Transverse colon (tissue), 4 donors: Measurements from ENCODE around the gene IKZF1. TPM values are rescaled to one million over a fixed set of nuclear protein-coding genes. Genes with fewer than 3 reads are reported as not detected.

Experiments used
- DNase-seq: peaks from one replicate; pipeline ENCODE4 v3.0.0-alpha.2; 2019
- H3K27ac ChIP-seq, 4 donors: fragments of 200-600 bp; sonication (generic); 2 replicates each; pipeline ENCODE4 v1.5.1; 2016 to 2018; ENCODE audit warnings: inconsistent platforms in 4 of 4
- H3K27me3 ChIP-seq: fragments of 200-600 bp; sonication (generic); 2 replicates; pipeline ENCODE4 v1.5.1; 2017; ENCODE audit warnings: inconsistent platforms
- H3K36me3 ChIP-seq, 4 donors: fragments of 200-600 bp; sonication (generic); 2 replicates each; pipeline ENCODE4 v1.5.1; 2017 to 2019; ENCODE audit warnings: inconsistent platforms in 4 of 4
- H3K4me1 ChIP-seq, 4 donors: fragments of 200-600 bp; sonication (generic); 2 replicates each; pipeline ENCODE4 v1.5.1; 2017 to 2020; ENCODE audit warnings: inconsistent platforms in 4 of 4
- H3K4me3 ChIP-seq, 4 donors: fragments of 200-600 bp; sonication (generic); 1 replicate in 1 of 4; 2 replicates in 3 of 4; pipeline versions ENCODE4 v1.5.1 to v1.6.1; 2017 to 2019; ENCODE audit warnings: inconsistent platforms in 4 of 4
- H3K9me3 ChIP-seq, 2 donors: fragments of 200-600 bp; sonication (generic); 2 replicates each; pipeline ENCODE4 v1.5.1; 2017 to 2019; ENCODE audit warnings: inconsistent platforms in 2 of 2
- EP300 ChIP-seq: sonication (generic); formaldehyde crosslinking; IDR thresholded peaks from one replicate; pipeline ENCODE4 v1.6.1; 2017; ENCODE audit warnings: antibody characterized with exemption, low read depth
- POLR2A ChIP-seq: fragments of 450-650 bp; IDR thresholded peaks from one replicate; pipeline ENCODE4 v1.6.1; 2016; ENCODE audit warnings: antibody characterized with exemption, mild to moderate bottlenecking, moderate library complexity
- POLR2AphosphoS5 ChIP-seq, 3 donors: sonication (generic); formaldehyde crosslinking; IDR thresholded peaks; one replicate each; pipeline ENCODE4 v1.6.1; 2016; ENCODE audit warnings: antibody characterized with exemption in 3 of 3
- WGBS, 2 donors: methylation state at CpG; one replicate each; pipeline ENCODE4 v1.1.5; 2018; ENCODE audit warnings: low coverage in 1 of 2; 5-methylcytosine and 5-hydroxymethylcytosine counted together
- in situ Hi-C, 4 donors: fragments of 200-750 bp; cut with MboI; loops; one replicate each; pipeline versions ENCODE4 v1.15.0 to v1.15.1; 2017; ENCODE audit warnings: low sequenced_read_pairs in 3 of 4, low pct_ligation_motif_present in 1 of 4, low pct_unique_long_range_greater_than_20kb in 1 of 4
- intact Hi-C: fragments of 100-400 bp; cut with DNase I; formaldehyde crosslinking; loops from one replicate; pipeline ENCODE4 v1.15.1; 2023; ENCODE audit warnings: low total_unique reads
- total RNA-seq, 4 donors: library from RNA; depleted of rRNA; stranded (reverse); fragments of >200 nt; gene quantifications; one replicate each; pipeline ENCODE4 v1.1.0, GENCODE V29; 2016
- TF ChIP-seq, protein P1 (sequence below), 5 experiments: fragments of 200-600 bp in 3 of 5; fragments of 450-650 bp in 2 of 5; sonication (generic) in 3 of 5; IDR thresholded peaks; 1 replicate in 2 of 5; 2 replicates in 3 of 5; pipeline ENCODE4 v1.5.1; 2016 to 2017; ENCODE audit warnings: antibody characterized with exemption in 5 of 5, inconsistent platforms in 3 of 5, mild to moderate bottlenecking in 2 of 5, moderate library complexity in 1 of 5

The IKZF1 gene
- total RNA-seq, 4 donors from 2014 or later, result 9.2 to 116 (median 29.1) TPM

GRCh38 chr7:50387351-50387750 is 82.8 kb downstream of the IKZF1 start:
- intact Hi-C loops, result no loop called here
- no peaks in the 10 kb centered on the region for H3K27me3 ChIP-seq
- no peaks in the 10 kb centered on the region for H3K9me3 ChIP-seq
- TF ChIP-seq POLR2AphosphoS5 (IDR thresholded peaks at IDR 0.05), result no peak
- TF ChIP-seq EP300, result no peak
- TF ChIP-seq, protein P1, sequence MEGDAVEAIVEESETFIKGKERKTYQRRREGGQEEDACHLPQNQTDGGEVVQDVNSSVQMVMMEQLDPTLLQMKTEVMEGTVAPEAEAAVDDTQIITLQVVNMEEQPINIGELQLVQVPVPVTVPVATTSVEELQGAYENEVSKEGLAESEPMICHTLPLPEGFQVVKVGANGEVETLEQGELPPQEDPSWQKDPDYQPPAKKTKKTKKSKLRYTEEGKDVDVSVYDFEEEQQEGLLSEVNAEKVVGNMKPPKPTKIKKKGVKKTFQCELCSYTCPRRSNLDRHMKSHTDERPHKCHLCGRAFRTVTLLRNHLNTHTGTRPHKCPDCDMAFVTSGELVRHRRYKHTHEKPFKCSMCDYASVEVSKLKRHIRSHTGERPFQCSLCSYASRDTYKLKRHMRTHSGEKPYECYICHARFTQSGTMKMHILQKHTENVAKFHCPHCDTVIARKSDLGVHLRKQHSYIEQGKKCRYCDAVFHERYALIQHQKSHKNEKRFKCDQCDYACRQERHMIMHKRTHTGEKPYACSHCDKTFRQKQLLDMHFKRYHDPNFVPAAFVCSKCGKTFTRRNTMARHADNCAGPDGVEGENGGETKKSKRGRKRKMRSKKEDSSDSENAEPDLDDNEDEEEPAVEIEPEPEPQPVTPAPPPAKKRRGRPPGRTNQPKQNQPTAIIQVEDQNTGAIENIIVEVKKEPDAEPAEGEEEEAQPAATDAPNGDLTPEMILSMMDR (IDR thresholded peaks at IDR 0.05), result no peak
- no peak for TF ChIP-seq POLR2A
- H3K4me3 ChIP-seq, result no peak overlapping the region
- DNase-seq, result no peak
- no peaks in the 10 kb centered on the region for H3K4me1 ChIP-seq
- WGBS, 2 donors, result 79 to 83% methylated on average over 2 to 9 of the region's 11 CpGs
- in situ Hi-C loops, result no loop called here
- no peak overlapping the region for H3K27ac ChIP-seq
- no peaks in the 10 kb centered on the region for H3K36me3 ChIP-seq

DNA sequence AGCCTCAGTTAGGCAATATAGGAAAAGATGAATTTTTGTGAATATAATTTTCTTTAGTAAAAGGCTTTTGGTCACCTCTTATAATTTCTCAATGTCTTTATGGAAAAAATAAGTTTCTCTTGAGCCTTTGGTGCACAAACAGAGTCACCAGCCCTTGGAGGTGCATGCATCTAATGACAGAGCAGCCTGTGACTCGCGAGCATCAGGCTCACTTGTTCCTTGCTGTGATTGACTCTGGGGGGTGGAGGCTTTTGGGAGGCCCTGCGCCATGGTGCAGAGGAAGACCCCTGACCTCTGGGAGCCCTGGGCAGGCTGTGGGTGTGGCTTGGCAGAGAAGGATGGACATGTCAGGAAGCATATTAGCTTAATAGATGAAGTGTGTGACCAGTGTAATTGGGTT is 85.4 kb downstream of the IKZF1 start:
- TF ChIP-seq, protein P1 (IDR thresholded peaks at IDR 0.05), result no peak
- TF ChIP-seq POLR2A, result no peak
- TF ChIP-seq POLR2AphosphoS5 (IDR thresholded peaks at IDR 0.05), result no peak
- no peak for TF ChIP-seq EP300
- 80% methylated on average over 3 of the region's 3 CpGs; no CpG with 5 or more reads in 1 of the 2 donors for WGBS, 2 donors
- Histone ChIP-seq H3K4me3 (no peak overlapping the region), H3K36me3 (no peaks in the 10 kb centered on the region), H3K9me3 (no peaks in the 10 kb centered on the region), H3K27me3 (no peaks in the 10 kb centered on the region), H3K27ac (no peak overlapping the region), H3K4me1 (no peaks in the 10 kb centered on the region)
- intact Hi-C loops (no loop called here), in situ Hi-C loops (no loop called here)
- no peak for DNase-seq

DNA sequence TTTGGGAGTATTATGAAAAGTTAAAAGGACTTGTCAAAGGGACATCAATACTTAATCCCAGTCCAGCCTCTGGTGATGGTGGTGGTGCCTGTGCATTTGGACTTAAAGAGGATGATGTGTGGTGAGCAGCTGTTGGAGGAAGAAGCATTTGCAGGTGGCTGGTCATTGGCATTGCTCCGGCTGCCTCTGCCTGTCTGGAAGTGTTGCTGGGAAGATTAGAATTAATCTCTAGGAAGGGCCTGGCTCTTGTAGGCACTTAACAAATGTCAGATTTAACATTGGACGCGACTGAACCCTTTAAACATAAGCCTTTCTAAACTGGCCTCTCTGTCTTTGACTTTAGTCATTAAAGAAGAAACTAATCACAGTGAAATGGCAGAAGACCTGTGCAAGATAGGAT is 86.9 kb downstream of the IKZF1 start:
- Histone ChIP-seq H3K36me3 (no peaks in the 10 kb centered on the region), H3K4me3 (no peak overlapping the region), H3K27me3 (no peaks in the 10 kb centered on the region), H3K4me1 (peaks cover 0 to 7% (median 0%) of the 10 kb centered on the region in 4 donors), H3K9me3 (no peaks in the 10 kb centered on the region), H3K27ac (no peak overlapping the region)
- in situ Hi-C loops, result no loop called here
- intact Hi-C loops, result no loop called here
- TF ChIP-seq EP300 (no peak), POLR2A (no peak), POLR2AphosphoS5 (IDR thresholded peaks at IDR 0.05) (no peak)
- TF ChIP-seq, protein P1 (IDR thresholded peaks at IDR 0.05), result no peak
- DNase-seq, result no peak
- 65 to 75% methylated on average over 1 to 3 of the region's 3 CpGs for WGBS, 2 donors

DNA sequence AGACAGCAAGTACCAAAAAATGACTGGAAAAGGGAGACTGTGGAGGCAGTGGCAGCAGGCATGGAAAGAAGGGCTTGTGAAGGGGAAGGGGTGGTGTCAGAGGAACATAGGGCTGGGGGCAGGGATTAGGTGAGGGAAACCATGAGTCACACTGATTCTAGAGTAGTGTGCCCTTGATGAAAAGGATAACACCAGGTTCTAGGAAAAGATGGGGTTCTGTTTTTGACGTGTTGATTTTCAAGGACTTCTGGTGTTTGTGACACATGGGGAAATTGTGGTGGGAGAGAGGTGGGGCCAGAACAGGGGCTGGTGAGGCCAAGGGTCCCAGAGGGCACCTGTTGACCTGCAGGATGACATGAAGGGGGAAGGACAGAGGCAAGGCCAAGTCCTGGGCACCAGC is 88.6 kb downstream of the IKZF1 start:
- H3K4me1 ChIP-seq, result peaks cover 0 to 13% (median 0%) of the 10 kb centered on the region in 4 donors
- intact Hi-C loops, result no loop called here
- TF ChIP-seq, protein P1 (IDR thresholded peaks at IDR 0.05), result no peak
- TF ChIP-seq POLR2A (no peak), POLR2AphosphoS5 (IDR thresholded peaks at IDR 0.05) (no peak), EP300 (no peak)
- H3K9me3 ChIP-seq, result no peaks in the 10 kb centered on the region
- DNase-seq, result no peak
- H3K27me3 ChIP-seq, result no peaks in the 10 kb centered on the region
- no peak overlapping the region for H3K27ac ChIP-seq
- no peak overlapping the region for H3K4me3 ChIP-seq
- H3K36me3 ChIP-seq, result no peaks in the 10 kb centered on the region
- 23 to 100% methylated on average over 1 of the region's 1 CpG for WGBS, 2 donors
- in situ Hi-C loops, result no loop called here
